Thyroid gland (tissue), 4 donors: ENCODE data around the gene KCNJ6. TPM values are rescaled to one million over a fixed set of nuclear protein-coding genes. Genes with fewer than 3 reads are reported as not detected.

Source experiments
- DNase-seq, 2 donors: peaks; one replicate each; pipeline ENCODE4 v3.0.0-alpha.2; 2019
- H3K27ac ChIP-seq, 3 donors: fragments of 200-600 bp; sonication (generic); 1 replicate in 2 of 3; 2 replicates in 1 of 3; pipeline ENCODE4 v1.5.1; 2016 to 2019; ENCODE audit warnings: mild to moderate bottlenecking in 1 of 3, moderate library complexity in 1 of 3
- H3K27me3 ChIP-seq: fragments of 200-600 bp; sonication (generic); one replicate; pipeline ENCODE4 v1.5.1; 2019
- H3K36me3 ChIP-seq, 2 donors: fragments of 200-600 bp; sonication (generic); one replicate each; pipeline ENCODE4 v1.5.1; 2016 to 2019
- H3K4me1 ChIP-seq, 2 donors: fragments of 200-600 bp; sonication (generic); one replicate each; pipeline ENCODE4 v1.5.1; 2017 to 2019
- H3K4me3 ChIP-seq, 3 donors: fragments of 200-600 bp; sonication (generic); replicated peaks in 1 of 3; 1 replicate in 2 of 3; 2 replicates in 1 of 3; pipeline ENCODE4 v1.5.1; 2016; ENCODE audit warnings: mild to moderate bottlenecking in 1 of 3
- H3K9me3 ChIP-seq: fragments of 200-600 bp; sonication (generic); one replicate; pipeline ENCODE4 v1.5.1; 2017
- POLR2A ChIP-seq, 2 donors: fragments of 450-650 bp; IDR thresholded peaks; one replicate each; pipeline ENCODE4 v1.6.1; 2017; ENCODE audit warnings: antibody characterized with exemption in 2 of 2, mild to moderate bottlenecking in 2 of 2, moderate library complexity in 1 of 2
- WGBS, 2 donors: methylation state at CpG; one replicate each; pipeline ENCODE4 v1.1.5; 2017; 5-methylcytosine and 5-hydroxymethylcytosine counted together
- intact Hi-C: fragments of 100-400 bp; cut with DNase I; formaldehyde crosslinking; loops from one replicate; pipeline ENCODE4 v1.15.1; 2023
- total RNA-seq, 4 donors: library from RNA; depleted of rRNA; stranded (reverse); fragments of >200 nt; gene quantifications; one replicate each; pipeline ENCODE4 v1.2.3, GENCODE V29; 2016
- TF ChIP-seq, protein P1 (sequence below), 6 experiments: fragments of 200-600 bp in 3 of 6; fragments of 450-650 bp in 3 of 6; sonication (generic) in 3 of 6; IDR thresholded peaks; one replicate each; pipeline ENCODE4 v1.5.1; 2016 to 2019; ENCODE audit warnings: antibody characterized with exemption in 6 of 6, mild to moderate bottlenecking in 2 of 6, inconsistent platforms in 1 of 6, moderate library complexity in 1 of 6

Gene KCNJ6
- total RNA-seq, 4 donors from 2014 or later = not detected

DNA sequence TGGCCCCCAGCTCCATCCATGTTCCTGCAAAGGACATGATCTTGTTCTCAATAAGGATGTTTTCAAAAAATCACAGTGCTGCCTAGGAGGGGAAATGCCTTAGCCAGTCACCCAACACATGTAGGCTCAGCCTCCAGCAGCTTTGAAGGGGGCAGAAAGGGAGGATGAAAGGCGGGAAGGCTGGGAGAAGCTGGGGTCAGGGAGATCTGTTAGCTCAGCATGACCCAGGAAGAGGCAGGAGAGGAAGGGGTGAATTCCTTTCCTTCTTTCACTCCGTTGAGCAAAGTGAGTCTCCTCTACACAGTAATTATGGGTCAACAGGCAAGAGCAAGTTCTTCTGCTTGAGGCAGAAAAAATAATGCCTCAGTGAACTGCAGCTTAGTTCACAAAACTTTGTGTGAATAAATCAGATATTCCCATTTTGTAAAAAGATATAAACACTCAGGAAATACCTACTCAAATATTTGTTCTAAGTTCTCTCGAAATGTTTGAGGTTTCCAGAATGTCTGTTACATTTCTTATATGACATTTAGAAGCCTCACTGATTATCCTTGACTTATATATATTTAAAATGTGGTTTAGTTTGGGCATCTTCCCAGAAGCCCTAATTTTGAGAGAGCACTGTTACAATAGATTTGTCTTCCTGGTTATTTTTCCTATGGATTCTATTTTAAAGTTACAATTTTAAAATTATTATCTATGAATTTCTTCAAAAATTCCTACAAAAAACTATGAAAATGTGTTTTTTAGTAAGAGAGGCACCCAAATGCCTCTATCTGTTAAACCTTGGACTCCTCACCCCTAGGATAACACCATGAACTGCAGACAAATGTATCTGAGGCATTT lies 116.8 kb downstream of the KCNJ6 start:
- Histone ChIP-seq H3K27ac (no peak overlapping the region), H3K9me3 (no peaks in the 10 kb centered on the region), H3K4me3 (no peak overlapping the region), H3K27me3 (no peaks in the 10 kb centered on the region), H3K36me3 (no peaks in the 10 kb centered on the region), H3K4me1 (no peaks in the 10 kb centered on the region)
- WGBS, 2 donors = 36 to 37% methylated on average over 3 of the region's 3 CpGs
- no peak for DNase-seq
- TF ChIP-seq, protein P1, sequence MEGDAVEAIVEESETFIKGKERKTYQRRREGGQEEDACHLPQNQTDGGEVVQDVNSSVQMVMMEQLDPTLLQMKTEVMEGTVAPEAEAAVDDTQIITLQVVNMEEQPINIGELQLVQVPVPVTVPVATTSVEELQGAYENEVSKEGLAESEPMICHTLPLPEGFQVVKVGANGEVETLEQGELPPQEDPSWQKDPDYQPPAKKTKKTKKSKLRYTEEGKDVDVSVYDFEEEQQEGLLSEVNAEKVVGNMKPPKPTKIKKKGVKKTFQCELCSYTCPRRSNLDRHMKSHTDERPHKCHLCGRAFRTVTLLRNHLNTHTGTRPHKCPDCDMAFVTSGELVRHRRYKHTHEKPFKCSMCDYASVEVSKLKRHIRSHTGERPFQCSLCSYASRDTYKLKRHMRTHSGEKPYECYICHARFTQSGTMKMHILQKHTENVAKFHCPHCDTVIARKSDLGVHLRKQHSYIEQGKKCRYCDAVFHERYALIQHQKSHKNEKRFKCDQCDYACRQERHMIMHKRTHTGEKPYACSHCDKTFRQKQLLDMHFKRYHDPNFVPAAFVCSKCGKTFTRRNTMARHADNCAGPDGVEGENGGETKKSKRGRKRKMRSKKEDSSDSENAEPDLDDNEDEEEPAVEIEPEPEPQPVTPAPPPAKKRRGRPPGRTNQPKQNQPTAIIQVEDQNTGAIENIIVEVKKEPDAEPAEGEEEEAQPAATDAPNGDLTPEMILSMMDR (IDR thresholded peaks at IDR 0.05) = no peak
- TF ChIP-seq POLR2A (IDR thresholded peaks at IDR 0.05) = no peak
- intact Hi-C loops = no loop called here

DNA sequence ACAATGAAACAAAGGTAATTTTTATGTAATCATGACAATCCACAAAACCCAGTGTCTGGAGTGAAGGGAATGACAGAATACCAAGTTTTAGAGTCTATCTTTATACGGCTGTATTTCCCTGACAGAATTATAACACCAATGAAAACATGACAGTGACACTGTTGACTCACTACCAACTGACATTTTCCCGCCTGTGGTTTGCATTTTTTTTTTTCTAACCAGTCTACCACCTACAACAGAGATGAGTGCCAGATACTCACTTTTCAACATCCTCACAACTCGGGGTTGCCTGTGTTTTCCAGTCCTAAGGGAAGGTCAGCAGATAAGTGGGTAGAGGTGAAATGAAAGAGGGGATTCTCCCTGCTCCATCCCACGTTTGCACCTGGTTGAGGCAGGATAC lies 118.9 kb downstream of the KCNJ6 start:
- intact Hi-C loops = no loop called here
- TF ChIP-seq, protein P1 (IDR thresholded peaks at IDR 0.05) = no peak
- TF ChIP-seq POLR2A (IDR thresholded peaks at IDR 0.05) = no peak
- H3K36me3 ChIP-seq = no peaks in the 10 kb centered on the region
- DNase-seq = no peak
- H3K4me3 ChIP-seq = no peak overlapping the region
- no peaks in the 10 kb centered on the region for H3K4me1 ChIP-seq
- 70 to 86% methylated on average over 4 of the region's 4 CpGs for WGBS, 2 donors
- H3K27me3 ChIP-seq = no peaks in the 10 kb centered on the region
- H3K9me3 ChIP-seq = no peaks in the 10 kb centered on the region
- no peak overlapping the region for H3K27ac ChIP-seq

DNA sequence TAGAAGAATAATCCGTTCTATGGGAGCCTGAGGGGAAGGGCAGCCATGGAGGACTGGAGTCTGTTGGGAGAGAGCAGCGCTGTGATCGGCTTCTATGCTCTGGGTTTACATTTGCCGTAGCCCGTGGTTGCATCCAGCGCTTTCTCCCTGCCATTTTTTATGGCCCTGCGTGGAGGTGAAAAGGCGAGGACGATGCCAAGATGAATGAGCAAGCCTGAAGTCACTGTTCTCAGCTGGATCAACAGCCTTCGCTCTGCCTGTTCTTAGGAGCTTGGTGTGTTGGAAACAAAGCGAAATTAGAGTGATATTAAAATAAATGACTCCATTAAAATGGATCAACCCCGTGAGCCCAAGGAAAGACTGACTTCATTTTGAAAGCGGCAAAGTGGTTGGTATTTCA lies 120.2 kb downstream of the KCNJ6 start:
- no peak overlapping the region for H3K4me3 ChIP-seq
- no peak overlapping the region for H3K27ac ChIP-seq
- no peaks in the 10 kb centered on the region for H3K4me1 ChIP-seq
- no peak for DNase-seq
- 91 to 95% methylated on average over 13 of the region's 13 CpGs for WGBS, 2 donors
- no peaks in the 10 kb centered on the region for H3K27me3 ChIP-seq
- no peaks in the 10 kb centered on the region for H3K9me3 ChIP-seq
- TF ChIP-seq, protein P1 (IDR thresholded peaks at IDR 0.05) = no peak
- no peak for TF ChIP-seq POLR2A (IDR thresholded peaks at IDR 0.05)
- no peaks in the 10 kb centered on the region for H3K36me3 ChIP-seq
- intact Hi-C loops = no loop called here

DNA sequence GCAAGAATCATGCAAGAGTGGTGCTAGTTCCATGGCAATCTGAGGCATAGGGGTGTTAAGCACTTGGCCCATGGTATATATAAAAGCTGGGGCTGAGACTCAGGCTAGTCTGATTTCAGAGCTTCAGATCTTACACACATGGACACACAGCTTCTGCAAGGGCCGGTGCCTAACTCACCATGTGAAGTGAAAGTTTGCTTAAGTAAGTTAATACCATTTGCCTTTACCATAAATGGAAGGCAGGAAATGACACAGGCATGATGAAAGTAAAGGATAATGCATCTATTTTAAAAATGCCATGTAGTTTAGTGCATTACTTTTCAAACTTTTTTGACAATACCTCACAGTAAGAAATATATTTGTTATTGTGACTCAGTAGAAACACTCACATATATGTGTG lies 122.6 kb downstream of the KCNJ6 start:
- no peaks in the 10 kb centered on the region for H3K27me3 ChIP-seq
- intact Hi-C loops = no loop called here
- no peak overlapping the region for H3K4me3 ChIP-seq
- H3K36me3 ChIP-seq = no peaks in the 10 kb centered on the region
- no peak for TF ChIP-seq POLR2A (IDR thresholded peaks at IDR 0.05)
- TF ChIP-seq, protein P1 (IDR thresholded peaks at IDR 0.05) = no peak
- H3K27ac ChIP-seq = no peak overlapping the region
- no peak for DNase-seq
- no peaks in the 10 kb centered on the region for H3K9me3 ChIP-seq
- WGBS, 2 donors = 37 to 48% methylated on average over 1 of the region's 1 CpG
- H3K4me1 ChIP-seq = no peaks in the 10 kb centered on the region

DNA sequence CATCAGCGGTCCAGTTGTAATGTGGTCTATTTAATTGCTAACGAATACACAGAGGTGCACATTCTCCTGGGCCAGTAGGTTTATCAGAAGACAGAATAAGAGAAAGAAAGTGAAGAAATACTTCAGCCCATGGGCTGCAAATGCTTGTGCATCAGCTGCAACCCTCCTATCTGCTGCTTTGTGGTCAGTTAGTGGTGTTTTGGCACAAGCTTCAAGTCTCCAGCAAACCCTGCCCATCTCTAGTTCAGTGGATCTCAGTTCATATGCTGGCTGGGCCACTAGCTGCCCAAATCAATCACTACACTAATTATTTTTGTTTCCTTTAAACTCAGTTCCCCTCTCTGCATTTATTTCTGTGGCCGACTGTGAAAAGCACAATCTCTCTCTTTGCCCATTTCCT lies 124.2 kb downstream of the KCNJ6 start:
- TF ChIP-seq, protein P1 (IDR thresholded peaks at IDR 0.05) = no peak
- no peak for TF ChIP-seq POLR2A (IDR thresholded peaks at IDR 0.05)

More for the DNA sequence above, 124.2 kb downstream of the KCNJ6 start:
- no peak for DNase-seq
- H3K27me3 ChIP-seq = no peaks in the 10 kb centered on the region
- H3K36me3 ChIP-seq = no peaks in the 10 kb centered on the region
- no peaks in the 10 kb centered on the region for H3K4me1 ChIP-seq
- no peak overlapping the region for H3K4me3 ChIP-seq
- H3K27ac ChIP-seq = no peak overlapping the region
- intact Hi-C loops = no loop called here
- H3K9me3 ChIP-seq = no peaks in the 10 kb centered on the region
- 77 to 84% methylated on average over 3 of the region's 3 CpGs for WGBS, 2 donors
